NCI-H2227 treated with DMSO at 0.1 percent for 48 hours (cell line): Measurements from ENCODE around the gene VCX2.
"Not testable (repeated sequence)": the region's sequence is repeated elsewhere in the genome, so short reads cannot be mapped to it uniquely, and the experiment has no call there.

Experiments used
- DNase-seq: peaks from one replicate; lab custom pipeline; 2025; lab: John Stamatoyannopoulos, UW

VCX2 gene

GRCh38 chrX:8171169-8171568 is at the start of gene VCX2:
Gene VCX2, minus strand, starts transcription at chrX:8171267. Its CDS starts 624 bp downstream, at chrX:8170643.
- DNase-seq, result not testable (repeated sequence)

DNA sequence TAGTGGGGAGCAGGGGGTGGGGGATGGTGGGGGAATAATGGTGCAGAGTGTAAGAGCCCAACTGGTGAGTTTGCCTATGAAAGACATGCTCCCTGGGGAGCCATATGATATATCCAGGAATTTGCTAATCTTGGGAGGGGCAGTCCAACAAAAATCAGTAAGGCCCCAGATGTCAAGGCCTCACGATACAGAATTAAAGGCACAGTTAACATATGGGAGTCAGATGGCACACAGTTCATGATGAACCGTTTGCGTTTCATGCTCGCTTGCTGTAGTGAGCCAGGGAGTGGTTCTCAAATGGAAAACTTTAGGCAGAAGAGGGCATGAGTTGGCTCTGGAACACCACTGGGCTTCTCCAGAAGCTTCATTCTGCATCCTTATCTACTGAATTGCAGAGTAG is 33.9 kb upstream of the VCX2 start:
- DNase-seq, result no peak

DNA sequence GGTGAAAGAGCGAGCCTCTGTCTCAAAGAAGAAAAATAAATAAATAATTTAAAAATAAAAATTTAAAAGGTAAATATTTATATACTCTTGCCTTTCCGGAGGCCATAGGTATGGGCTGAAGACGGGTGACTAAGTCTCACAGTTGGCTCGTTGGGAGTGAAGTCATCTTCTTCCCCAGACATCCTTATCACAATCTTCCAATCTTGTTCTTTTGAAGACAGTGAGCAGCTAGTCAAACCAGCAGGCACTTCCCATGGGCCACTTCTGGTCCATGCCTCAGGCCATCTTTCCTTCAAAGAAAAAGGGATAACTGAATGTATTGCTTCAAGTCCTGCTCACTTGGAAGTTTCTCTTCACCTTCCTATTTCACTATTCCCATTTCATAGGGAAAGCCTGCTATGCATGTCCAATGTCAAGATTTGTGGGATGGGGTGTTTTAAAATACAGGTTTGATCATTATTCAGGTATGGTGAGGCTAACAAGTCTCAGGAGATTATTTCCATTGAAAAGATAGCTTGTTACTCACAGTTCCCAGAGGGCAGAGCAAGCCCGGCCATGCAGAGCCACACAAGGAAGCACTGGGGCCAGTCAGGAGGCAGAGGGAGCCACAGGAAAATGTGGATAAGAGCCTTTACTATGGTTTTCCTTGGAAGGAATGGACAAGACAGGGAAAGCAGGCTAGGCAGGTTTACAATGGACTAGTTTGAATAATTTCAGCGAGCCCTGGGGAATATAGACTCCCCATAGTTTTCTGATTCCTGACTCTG is 33.3 kb upstream of the VCX2 start:
- no peak for DNase-seq

DNA sequence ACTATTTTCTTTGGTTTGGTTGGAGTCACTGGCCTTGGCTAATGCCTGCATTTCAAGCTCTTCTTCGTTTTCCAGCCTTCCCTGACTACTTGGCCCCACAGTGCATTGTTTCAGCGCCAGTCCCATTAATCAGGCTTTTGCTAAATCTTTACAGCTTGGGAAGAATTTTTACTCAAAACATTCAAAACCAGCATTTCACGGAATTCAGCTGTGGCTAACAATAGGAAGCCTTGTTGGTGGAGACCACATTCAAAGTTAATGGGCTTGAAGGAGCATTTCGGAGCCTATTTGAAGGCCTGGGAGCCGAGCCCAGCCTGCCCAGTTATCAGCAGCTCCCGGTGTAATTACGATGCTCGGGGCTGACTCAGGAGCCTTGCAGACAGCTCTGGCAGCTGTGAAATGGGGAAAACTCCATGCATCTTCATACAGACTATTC is 30.8 kb upstream of the VCX2 start:
- DNase-seq, result peak; percentile 18

GRCh38 chrX:8196776-8197175 is 25.7 kb upstream of the VCX2 start:
- DNase-seq, result peak; percentile 4

DNA sequence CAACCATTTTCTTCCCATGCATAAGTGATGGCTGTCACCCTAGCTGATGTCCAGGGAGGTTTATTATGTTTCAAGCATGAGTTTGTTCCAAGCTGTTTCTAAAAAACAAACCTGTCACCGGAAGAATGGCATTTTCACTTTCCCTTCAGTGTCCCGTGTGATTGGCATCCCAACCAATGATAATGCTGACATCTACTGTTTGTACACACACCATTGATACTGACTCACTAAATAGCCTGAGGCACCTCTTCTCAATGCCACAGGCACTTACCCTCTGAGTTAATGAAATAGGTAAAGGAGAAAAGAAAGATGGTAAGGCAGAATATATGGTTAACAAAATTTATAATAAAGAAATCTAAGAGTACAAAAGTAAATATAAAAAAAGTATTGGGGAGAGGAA is 23.1 kb upstream of the VCX2 start:
- no peak for DNase-seq

DNA sequence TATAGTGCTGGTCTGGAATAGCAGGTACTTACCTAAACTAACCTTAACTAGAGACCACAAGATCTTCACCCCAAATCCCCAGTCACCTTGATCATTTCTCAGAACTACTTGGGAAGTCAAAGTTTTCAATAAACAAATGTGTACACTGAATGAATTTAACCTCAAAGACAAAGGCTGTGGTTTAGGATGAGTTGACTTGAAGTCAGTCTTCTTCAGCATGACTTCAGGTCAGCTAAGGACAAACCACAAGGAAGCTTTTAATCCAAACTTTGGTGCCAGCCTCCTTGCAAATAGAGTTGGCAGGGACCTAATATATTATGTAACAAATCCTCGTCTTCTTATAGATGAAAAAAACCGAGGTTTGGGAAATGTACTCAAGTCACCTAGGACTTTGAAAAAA is 21.2 kb upstream of the VCX2 start:
- no peak for DNase-seq

GRCh38 chrX:8191022-8191421 is 20.0 kb upstream of the VCX2 start:
- no peak for DNase-seq

DNA sequence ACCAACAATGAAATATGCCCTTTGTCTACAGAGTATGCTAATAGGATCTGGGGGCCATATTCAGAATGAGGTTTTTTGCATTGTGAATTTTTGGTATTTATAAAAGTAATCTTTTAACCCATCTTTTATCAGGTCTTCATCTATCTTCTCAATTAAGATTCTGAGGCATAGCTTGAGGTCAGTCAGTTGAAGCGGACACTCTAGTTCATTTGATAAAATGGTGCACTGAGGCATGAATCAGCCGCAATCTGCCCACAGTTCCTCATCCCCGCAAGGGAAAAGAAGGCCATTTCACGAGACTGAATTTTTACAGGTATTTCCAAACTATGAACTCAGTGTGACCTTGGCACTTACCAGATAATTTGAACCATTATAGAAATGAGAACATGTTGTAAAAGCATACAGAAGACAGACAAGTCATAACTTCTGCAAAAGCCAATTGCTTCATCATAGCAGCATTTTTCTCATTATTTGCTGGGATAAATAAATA is 19.3 kb upstream of the VCX2 start:
- DNase-seq, result no peak

- DNase-seq, result no peak
Measured at GRCh38 chrX:8189096-8189830, 18.2 kb upstream of the VCX2 start.

- peak; percentile 44 for DNase-seq
Measured at GRCh38 chrX:8183346-8183745, 12.3 kb upstream of the VCX2 start.

GRCh38 chrX:8179656-8180055 is 8.6 kb upstream of the VCX2 start:
- DNase-seq, result no peak

DNA sequence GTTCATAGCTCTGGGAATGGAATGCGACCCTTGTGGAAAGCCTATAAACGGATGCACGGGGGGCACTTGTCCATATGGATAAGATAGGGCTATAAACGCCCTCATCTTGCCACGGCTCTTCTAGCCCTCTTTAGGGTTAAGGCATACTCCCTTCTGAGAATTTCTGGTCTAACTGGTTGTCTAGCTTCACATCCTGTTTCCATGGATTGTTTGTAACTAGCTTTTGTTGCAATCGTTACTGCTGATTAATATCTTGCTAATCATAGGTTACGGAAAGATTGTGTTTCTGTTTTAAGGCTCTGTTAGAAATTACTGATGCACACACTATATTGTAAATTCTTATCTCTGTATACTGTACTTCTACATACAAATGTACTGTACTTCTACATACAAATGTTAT is 17.1 kb downstream of the VCX2 start:
- DNase-seq, result not testable (repeated sequence)

DNA sequence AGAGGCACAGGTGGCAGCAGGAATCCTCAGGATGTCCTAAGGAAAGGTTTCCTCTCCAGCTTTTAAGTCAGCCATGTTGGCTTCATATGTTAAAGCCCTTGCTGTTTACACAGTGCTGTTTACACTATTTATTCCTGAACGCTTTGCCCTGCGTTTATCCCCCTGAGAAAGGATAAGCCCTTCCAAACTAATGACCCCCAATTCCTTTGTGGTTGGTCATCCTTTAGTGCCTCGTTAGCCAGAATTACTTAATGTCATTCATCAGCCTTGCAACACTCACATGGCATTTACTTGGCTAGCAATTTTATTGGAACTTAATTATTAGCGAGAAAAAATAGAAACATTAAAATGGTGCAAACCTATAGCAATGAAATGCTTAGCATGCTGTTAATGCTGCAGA is 23.8 kb downstream of the VCX2 start:
- no peak for DNase-seq

DNA sequence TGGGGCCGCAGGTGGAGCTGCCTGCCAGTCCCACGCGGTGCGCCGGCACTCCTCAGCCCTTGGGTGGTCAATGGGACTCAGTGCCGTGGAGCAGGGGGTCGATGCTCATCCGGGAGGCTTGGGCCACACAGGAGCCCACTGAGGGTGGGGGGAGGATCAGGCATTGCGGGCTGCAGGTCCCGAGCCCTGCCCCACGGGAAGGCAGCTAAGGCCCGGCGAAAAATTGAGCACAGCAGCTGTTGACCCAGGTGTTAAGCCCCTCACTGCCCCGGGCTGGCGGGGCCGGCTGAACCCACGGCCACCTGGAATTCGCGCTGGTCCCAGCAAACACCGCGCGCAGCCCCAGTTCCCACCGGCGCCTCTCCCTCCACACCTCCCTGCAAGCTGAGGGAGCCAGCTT is 26.1 kb downstream of the VCX2 start:
- DNase-seq, result no peak

- no peak for DNase-seq
Measured at GRCh38 chrX:8141896-8142295, 29.2 kb downstream of the VCX2 start.

DNA sequence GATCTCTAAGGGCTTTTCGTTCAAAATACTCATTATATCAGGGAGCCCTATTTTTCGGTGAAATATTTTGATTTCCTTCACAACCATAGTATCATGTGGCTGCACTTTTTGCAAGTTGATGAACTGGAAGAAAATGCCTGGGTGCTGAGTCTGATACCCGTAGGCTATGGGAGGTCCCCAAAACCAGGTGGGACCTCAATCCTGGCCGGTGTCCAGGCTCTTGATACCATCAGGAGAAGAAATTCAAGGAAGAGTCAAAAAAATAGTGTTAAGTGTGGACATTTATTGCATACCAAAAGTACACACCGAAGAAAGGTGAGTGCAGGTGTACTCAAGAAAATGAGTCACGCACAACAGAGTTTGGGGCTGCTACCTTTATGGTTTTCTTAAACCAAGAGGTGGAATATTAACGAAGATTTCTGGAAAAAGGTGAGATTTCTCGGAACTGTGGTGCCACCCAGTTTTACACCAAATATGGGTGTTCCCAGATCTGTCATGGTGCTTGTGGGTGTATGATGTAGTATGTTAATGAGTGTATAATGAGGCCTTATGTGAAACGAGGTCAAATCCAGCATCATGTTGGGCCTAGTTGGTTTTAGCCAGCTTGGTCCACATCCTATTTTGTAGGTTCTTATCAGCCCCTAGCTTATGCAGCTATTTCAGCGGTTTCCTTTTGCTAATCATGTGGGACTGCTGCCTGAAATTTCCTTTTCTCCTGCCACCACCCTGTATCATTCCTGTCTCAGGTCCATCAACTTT is 29.9 kb downstream of the VCX2 start:
- no peak for DNase-seq

GRCh38 chrX:8139716-8140115 is 31.4 kb downstream of the VCX2 start:
- DNase-seq, result no peak

GRCh38 chrX:8138252-8138651 is 32.8 kb downstream of the VCX2 start:
- no peak for DNase-seq

DNA sequence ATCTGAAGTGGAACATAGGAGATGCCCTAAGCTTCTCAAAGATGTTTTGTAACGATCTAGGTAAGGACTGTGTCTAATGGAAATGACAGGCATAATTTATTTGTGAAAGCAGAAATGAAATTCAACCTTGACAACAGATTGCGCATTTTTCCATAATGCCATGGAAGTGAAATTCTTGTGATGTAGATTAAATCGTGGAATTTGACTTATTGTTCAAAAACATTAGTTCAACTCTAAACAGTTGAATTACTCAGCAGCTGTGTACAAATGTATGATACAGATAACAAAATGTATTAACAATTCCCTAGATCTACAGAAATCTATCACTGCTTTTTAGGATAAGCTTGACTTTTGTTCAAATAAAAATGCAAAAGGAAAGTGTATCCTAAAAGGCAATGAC is 44.4 kb downstream of the VCX2 start:
- DNase-seq, result no peak

DNA sequence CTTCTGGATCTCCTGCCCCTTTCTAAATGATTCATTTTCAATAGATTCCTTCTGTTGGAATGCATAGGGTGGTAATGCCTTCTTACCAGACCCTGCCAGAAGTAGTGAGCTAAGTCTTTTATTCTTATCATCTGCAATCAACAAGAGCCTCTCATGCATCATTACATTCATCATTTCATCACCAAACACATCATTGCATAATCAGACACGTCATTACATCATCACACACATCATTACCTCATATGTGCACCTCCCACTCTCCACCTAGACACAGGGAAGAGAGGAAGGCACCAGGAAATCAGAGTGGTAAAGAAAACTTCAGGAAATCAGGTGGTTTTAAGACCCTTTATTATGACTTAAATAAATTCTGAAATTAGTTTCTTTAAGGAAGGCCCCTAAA is 45.0 kb downstream of the VCX2 start:
- DNase-seq, result no peak

GRCh38 chrX:8125566-8125965 is 45.5 kb downstream of the VCX2 start:
- DNase-seq, result no peak

DNA sequence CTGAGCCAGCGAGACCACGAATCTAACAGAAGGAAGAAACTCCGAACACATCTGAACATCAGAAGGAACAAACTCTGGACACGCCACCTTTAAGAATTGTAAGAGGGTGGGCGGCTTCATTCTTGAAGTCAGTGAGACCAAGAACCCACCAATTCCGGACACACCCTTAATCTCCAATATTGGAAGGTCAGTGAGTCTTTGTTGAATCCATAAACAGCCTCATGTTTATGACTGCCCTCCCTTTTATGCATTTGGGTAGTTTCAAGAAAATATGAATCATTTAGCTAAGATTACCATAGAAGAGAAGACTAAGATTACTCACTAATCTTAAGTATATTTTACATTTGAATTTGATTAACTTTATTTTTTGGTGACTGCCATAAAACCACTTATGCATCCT is 48.5 kb downstream of the VCX2 start:
- no peak for DNase-seq
